ENCODE data around the gene RHBDF2.

RHBDF2 gene

GRCh38 chr17:76500747-76501017, 541 bp downstream of the RHBDF2 start:
- no peak for DNase-seq (ENCODE audit: low read depth in 2 of 2)

- no peak for DNase-seq (ENCODE audit: low read depth in 2 of 2)
These were observed 1.0 kb downstream of the RHBDF2 start for GRCh38 chr17:76500074-76500746.

- no peak for DNase-seq (ENCODE audit: low read depth in 2 of 2)
These were observed 2.0 kb downstream of the RHBDF2 start for GRCh38 chr17:76499267-76499667.

GRCh38 chr17:76498876-76499251, 2.4 kb downstream of the RHBDF2 start:
- no peak for DNase-seq (ENCODE audit: low read depth in 2 of 2)

- no peak for DNase-seq (ENCODE audit: low read depth in 2 of 2)
These were observed 3.0 kb downstream of the RHBDF2 start for GRCh38 chr17:76497979-76498875.

- DNase-seq (ENCODE audit: low read depth in 2 of 2), result no peak
These were observed 3.6 kb downstream of the RHBDF2 start for GRCh38 chr17:76497699-76497978.

- DNase-seq (ENCODE audit: low read depth in 2 of 2), result no peak
These were observed 4.8 kb downstream of the RHBDF2 start for GRCh38 chr17:76496464-76496863.

GRCh38 chr17:76495663-76496400, 5.4 kb downstream of the RHBDF2 start:
- no peak for DNase-seq (ENCODE audit: low read depth in 2 of 2)

- DNase-seq (ENCODE audit: low read depth in 2 of 2), result no peak
These were observed 7.6 kb downstream of the RHBDF2 start for GRCh38 chr17:76493505-76494167.

- no peak for DNase-seq (ENCODE audit: low read depth in 2 of 2)
These were observed 8.2 kb downstream of the RHBDF2 start for GRCh38 chr17:76492989-76493501.

GRCh38 chr17:76492123-76492988, 8.9 kb downstream of the RHBDF2 start:
- DNase-seq (ENCODE audit: low read depth in 2 of 2), result no peak

GRCh38 chr17:76491271-76492122, 9.7 kb downstream of the RHBDF2 start:
- DNase-seq (ENCODE audit: low read depth in 2 of 2), result no peak

- DNase-seq (ENCODE audit: low read depth in 2 of 2), result no peak
These were observed 11.0 kb downstream of the RHBDF2 start for GRCh38 chr17:76490112-76490710.

GRCh38 chr17:76487451-76488192, 13.6 kb downstream of the RHBDF2 start:
- no peak for DNase-seq (ENCODE audit: low read depth in 2 of 2)

GRCh38 chr17:76485569-76485968, 15.7 kb downstream of the RHBDF2 start:
- DNase-seq (ENCODE audit: low read depth in 2 of 2), result no peak

GRCh38 chr17:76484228-76484725, 16.9 kb downstream of the RHBDF2 start:
- DNase-seq (ENCODE audit: low read depth in 2 of 2), result no peak

- no peak for DNase-seq (ENCODE audit: low read depth in 2 of 2)
These were observed 20.1 kb downstream of the RHBDF2 start for GRCh38 chr17:76481071-76481655.

- no peak for DNase-seq (ENCODE audit: low read depth in 2 of 2)
These were observed 20.6 kb downstream of the RHBDF2 start for GRCh38 chr17:76480632-76481031.

All from stimulated activated CD4-positive, alpha-beta T cell treated with anti-CD3 and anti-CD28 coated beads, Interleukin-1b, Interleukin-23, amount 100 ng/mL, for 4 hours (primary cell).